HK-2 (cell line): ENCODE measurements around the gene INPP5A.
A peak's percentile ranks its signal among the peaks of the same experiment; 100 is the strongest.

Experiments
- DNase-seq: peaks from one replicate; pipeline ENCODE4 v3.0.0-alpha.2; 2018; ENCODE audit not compliant: unreplicated experiment

Gene INPP5A

GRCh38 chr10:132518572-132519381 lies 18.8 kb upstream of the INPP5A start:
- peak; percentile 47 for DNase-seq

GRCh38 chr10:132519382-132520176 lies 18.0 kb upstream of the INPP5A start:
- DNase-seq: no peak

- DNase-seq: no peak
These were observed 17.3 kb upstream of the INPP5A start for GRCh38 chr10:132520177-132520811.

GRCh38 chr10:132521041-132521465 lies 16.5 kb upstream of the INPP5A start:
- DNase-seq: no peak

GRCh38 chr10:132521466-132522102 lies 16.0 kb upstream of the INPP5A start:
- DNase-seq: no peak

GRCh38 chr10:132522521-132523411 lies 14.8 kb upstream of the INPP5A start:
- DNase-seq: no peak

- no peak for DNase-seq
These were observed 13.8 kb upstream of the INPP5A start for GRCh38 chr10:132523561-132524442.

- DNase-seq: no peak
These were observed 12.9 kb upstream of the INPP5A start for GRCh38 chr10:132524443-132525285.

GRCh38 chr10:132526676-132527075 lies 10.9 kb upstream of the INPP5A start:
- DNase-seq: no peak

GRCh38 chr10:132527339-132528063 lies 10.1 kb upstream of the INPP5A start:
- DNase-seq: no peak

GRCh38 chr10:132528064-132528691 lies 9.4 kb upstream of the INPP5A start:
- no peak for DNase-seq

- no peak for DNase-seq
These were observed 5.4 kb upstream of the INPP5A start for GRCh38 chr10:132532179-132532578.

- peak; percentile 83 for DNase-seq
These were observed 4.6 kb upstream of the INPP5A start for GRCh38 chr10:132532749-132533560.

- DNase-seq: no peak
These were observed 3.9 kb upstream of the INPP5A start for GRCh38 chr10:132533571-132534260.

GRCh38 chr10:132534391-132535064 lies 3.1 kb upstream of the INPP5A start:
- DNase-seq: no peak
